Measurements from ENCODE around the gene TRIM22.
A peak's percentile ranks its signal among the peaks of the same experiment; 100 is the strongest.
"Not testable (repeated sequence)": the region's sequence is repeated elsewhere in the genome, so short reads cannot be mapped to it uniquely, and the experiment has no call there.

TRIM22 gene

GRCh38 chr11:5674391-5674790 lies 15.2 kb upstream of the TRIM22 start:
- DNase-seq, result no peak
- no peak overlapping the region for H3K4me3 Mint-ChIP-seq
- H3K36me3 Mint-ChIP-seq (ENCODE audit: low read depth), result peaks cover 88% of the 10 kb centered on the region
- peaks cover 35% of the 10 kb centered on the region for H3K9me3 Mint-ChIP-seq
- H3K27me3 Mint-ChIP-seq (ENCODE audit: low read depth, poor library complexity), result no peaks in the 10 kb centered on the region
- H3K27ac Mint-ChIP-seq, result no peak overlapping the region
- TF ChIP-seq CTCF (IDR thresholded peaks at IDR 0.05), result no peak
- no peaks in the 10 kb centered on the region for H3K4me1 Mint-ChIP-seq

DNA sequence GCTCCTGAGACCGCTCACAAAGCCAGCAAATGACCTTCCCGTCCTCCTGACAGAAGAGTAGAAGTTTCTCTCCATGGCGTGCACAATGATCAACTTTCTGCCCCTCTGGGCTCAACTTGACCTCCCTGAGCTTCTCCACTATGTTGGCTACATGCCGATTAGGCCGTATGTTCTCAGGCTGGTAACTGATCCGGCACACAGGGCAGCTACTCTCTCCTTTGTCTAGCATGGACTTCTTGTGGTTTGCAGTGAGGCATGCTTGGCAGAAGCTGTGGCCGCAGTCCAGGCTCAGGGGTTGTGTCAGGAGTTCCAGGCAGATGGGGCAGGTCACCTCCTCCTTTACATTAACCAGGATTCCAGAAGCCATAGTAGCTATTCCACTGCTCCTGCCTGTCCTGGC lies 9.8 kb upstream of the TRIM22 start:
- TF ChIP-seq CTCF (IDR thresholded peaks at IDR 0.05), result no peak
- Mint-ChIP-seq H3K36me3 (ENCODE audit: low read depth) (peaks cover 81% of the 10 kb centered on the region), H3K9me3 (peaks cover 39% of the 10 kb centered on the region), H3K27ac (no peak overlapping the region), H3K27me3 (ENCODE audit: low read depth, poor library complexity) (no peaks in the 10 kb centered on the region), H3K4me3 (no peak overlapping the region), H3K4me1 (peaks cover 15% of the 10 kb centered on the region)
- DNase-seq, result no peak

DNA sequence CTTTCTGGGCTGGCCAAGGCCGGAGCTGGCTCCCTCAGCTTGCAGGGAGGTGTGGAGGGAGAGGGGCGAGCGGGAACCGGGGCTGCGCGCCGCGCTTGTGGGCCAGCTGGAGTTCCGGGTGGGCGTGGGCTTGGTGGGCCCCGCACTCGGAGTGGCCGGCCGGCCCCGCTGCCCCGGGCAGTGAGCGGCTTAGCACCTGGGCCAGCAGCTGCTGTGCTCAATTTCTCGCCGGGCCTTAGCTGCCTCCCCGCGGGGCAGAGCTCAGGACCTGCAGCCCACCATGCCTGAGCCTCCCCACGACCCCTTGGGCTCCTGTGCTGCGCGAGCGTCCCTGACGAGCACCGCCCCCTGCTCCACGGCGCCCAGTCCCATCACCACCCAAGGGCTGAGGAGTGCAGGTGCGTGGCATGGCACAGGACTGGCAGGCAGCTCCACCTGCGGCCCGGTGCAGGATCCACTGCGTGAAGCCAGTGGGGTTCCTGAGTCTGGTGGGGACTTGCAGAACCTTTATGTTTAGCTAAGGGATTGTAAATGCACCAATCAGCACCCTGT lies 6.6 kb upstream of the TRIM22 start:
- H3K36me3 Mint-ChIP-seq (ENCODE audit: low read depth), result peaks cover 53% of the 10 kb centered on the region
- not testable (repeated sequence) for H3K4me3 Mint-ChIP-seq

DNA sequence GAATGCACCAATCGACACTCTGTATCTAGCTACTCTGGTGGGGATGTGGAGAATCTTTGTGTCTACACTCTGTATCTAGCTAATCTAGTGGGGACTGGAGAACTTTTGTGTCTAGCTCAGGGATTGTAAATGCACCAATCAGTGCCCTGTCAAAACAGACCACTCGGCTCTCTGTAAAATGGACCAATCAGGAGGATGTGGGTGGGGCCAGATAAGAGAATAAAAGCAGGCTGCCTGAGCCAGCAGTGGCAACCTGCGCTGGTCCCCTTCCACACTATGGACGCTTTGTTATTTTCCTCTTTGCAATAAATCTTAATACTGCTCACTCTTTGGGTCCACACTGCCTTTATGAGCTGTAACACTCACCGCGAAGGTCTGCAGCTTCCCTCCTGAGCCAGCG lies 6.0 kb upstream of the TRIM22 start:
- not testable (repeated sequence) for DNase-seq; H3K27me3 Mint-ChIP-seq (ENCODE audit: low read depth, poor library complexity)
- Mint-ChIP-seq H3K36me3 (ENCODE audit: low read depth) (peaks cover 46% of the 10 kb centered on the region), H3K27ac (peak overlapping the region; percentile 100), H3K4me1 (peaks cover 21% of the 10 kb centered on the region), H3K9me3 (peaks cover 26% of the 10 kb centered on the region), H3K4me3 (peak overlapping the region; percentile 91)

More for the DNA sequence above, 6.6 kb upstream of the TRIM22 start:
- not testable (repeated sequence) for H3K27ac Mint-ChIP-seq; H3K27me3 Mint-ChIP-seq (ENCODE audit: low read depth, poor library complexity); DNase-seq
- Mint-ChIP-seq H3K4me1 (peaks cover 21% of the 10 kb centered on the region), H3K9me3 (peaks cover 31% of the 10 kb centered on the region)

GRCh38 chr11:5684036-5684645 lies 5.4 kb upstream of the TRIM22 start:
- TF ChIP-seq CTCF (IDR thresholded peaks at IDR 0.05), result no peak
- no peak for DNase-seq
- peaks cover 24% of the 10 kb centered on the region for H3K9me3 Mint-ChIP-seq
- peak overlapping the region; percentile 91 for H3K4me3 Mint-ChIP-seq
- H3K36me3 Mint-ChIP-seq (ENCODE audit: low read depth), result peaks cover 41% of the 10 kb centered on the region
- H3K27ac Mint-ChIP-seq, result peak overlapping the region; percentile 100
- peaks cover 21% of the 10 kb centered on the region for H3K4me1 Mint-ChIP-seq
- H3K27me3 Mint-ChIP-seq (ENCODE audit: low read depth, poor library complexity), result peaks cover 4% of the 10 kb centered on the region

DNA sequence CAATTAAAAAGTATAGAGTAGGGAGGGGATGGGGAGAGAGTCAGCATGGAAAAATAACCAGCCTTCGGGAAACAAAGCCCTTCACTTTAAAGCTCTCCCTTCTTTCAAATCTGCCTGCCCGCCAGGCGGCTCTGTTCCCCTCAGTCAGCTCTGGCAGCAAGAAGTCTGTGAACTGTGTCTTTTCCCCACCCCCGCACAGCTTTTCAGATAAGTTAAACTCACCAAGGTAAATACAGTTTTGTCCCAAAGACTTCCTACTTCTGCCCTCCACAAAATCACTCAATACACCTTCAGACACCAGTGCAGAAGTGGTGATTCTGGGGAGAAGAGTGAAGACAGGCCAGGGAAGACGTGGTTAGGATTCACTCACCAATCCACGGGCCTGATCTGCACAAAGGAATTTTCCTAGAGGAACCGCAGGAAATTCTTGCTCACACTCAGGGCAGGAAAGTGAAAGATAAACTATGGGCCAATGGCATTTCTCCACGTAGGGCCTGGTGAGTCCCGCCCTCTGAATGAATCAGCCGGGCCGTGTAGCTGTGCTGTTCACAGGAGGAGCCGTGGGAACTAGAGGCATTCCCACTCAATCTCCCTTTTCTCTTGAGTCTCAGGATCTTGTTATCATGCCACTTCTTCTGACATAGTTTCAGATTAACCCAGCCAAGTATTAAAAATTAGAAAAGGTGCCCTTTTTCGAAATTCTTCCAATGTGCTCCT lies 4.8 kb upstream of the TRIM22 start, which contains the start of gene TRIM5:
TSS of gene TRIM5 (minus strand) at position 429 of the 717 bp plus-strand sequence. CDS start 4,897 bp downstream, outside the sequence.
- peak; percentile 29 for TF ChIP-seq CTCF (IDR thresholded peaks at IDR 0.05)
- Mint-ChIP-seq H3K27me3 (ENCODE audit: low read depth, poor library complexity) (peaks cover 4% of the 10 kb centered on the region), H3K27ac (peak within 1 kb of the TSS; percentile 100), H3K4me3 (peak within 1 kb of the TSS; percentile 91), H3K9me3 (peaks cover 24% of the 10 kb centered on the region), H3K4me1 (peaks cover 24% of the 10 kb centered on the region), H3K36me3 (ENCODE audit: low read depth) (peaks cover 35% of the 10 kb centered on the region)
- DNase-seq, result peak; percentile 73
